Activated CD8-positive, alpha-beta T cell treated with anti-CD3 and anti-CD28 coated beads for 36 hours (primary cell): ENCODE results near the gene PARM1. TPM values are rescaled to one million over a fixed set of nuclear protein-coding genes. Genes with fewer than 3 reads are reported as not detected.

Experiments used
- ATAC-seq: fragments of 200-7000 bp; cut with Tn5 transposase; one replicate; pipeline ENCODE4 v1.10.0; 2021; ENCODE audit warnings: mild to moderate bottlenecking, moderate library complexity
- CTCF ChIA-PET: fragments of 350-600 bp; sonication (Branson Sonifier 250); formaldehyde crosslinking; loops from one replicate; lab custom pipeline; 2021; ENCODE audit warnings: antibody characterized with exemption; lab: Charles Lee
- POLR2A ChIA-PET: fragments of 350-600 bp; sonication (Branson Sonifier 250); formaldehyde crosslinking; loops from one replicate; lab custom pipeline; 2021; ENCODE audit warnings: antibody characterized with exemption; lab: Charles Lee
- DNase-seq: peaks from one replicate; pipeline ENCODE4 v3.0.0-alpha.2; 2020
- H3K27ac Mint-ChIP-seq: one replicate; pipeline ENCODE4 v1.8.0; 2021; ENCODE audit warnings: mild to moderate bottlenecking, mixed read lengths
- H3K27me3 Mint-ChIP-seq: one replicate; pipeline ENCODE4 v1.8.0; 2021; ENCODE audit warnings: mixed read lengths
- H3K36me3 Mint-ChIP-seq: one replicate; pipeline ENCODE4 v1.8.0; 2021; ENCODE audit warnings: low read depth, mixed read lengths
- H3K4me1 Mint-ChIP-seq: one replicate; pipeline ENCODE4 v1.8.0; 2021; ENCODE audit warnings: low read depth, mixed read lengths
- H3K4me3 Mint-ChIP-seq: one replicate; pipeline ENCODE4 v1.8.0; 2021; ENCODE audit warnings: mild to moderate bottlenecking, moderate library complexity, mixed read lengths
- H3K9me3 Mint-ChIP-seq: one replicate; pipeline ENCODE4 v1.8.0; 2021; ENCODE audit warnings: mixed read lengths
- intact Hi-C: fragments of 100-400 bp; cut with micrococcal nuclease; formaldehyde crosslinking; loops from one replicate; pipeline ENCODE4 v1.10.0; 2022
- total RNA-seq, 2 experiments: library from RNA; stranded (reverse); gene quantifications; one replicate each; pipeline ENCODE4 v1.2.3, GENCODE V29; 2021
- TF ChIP-seq, protein P1 (sequence below): fragments of 200-600 bp; IDR thresholded peaks from one replicate; pipeline ENCODE4 v1.8.0; 2022; ENCODE audit warnings: antibody characterized with exemption, mild to moderate bottlenecking

Gene PARM1
- total RNA-seq, 2 experiments from 2014 or later: 0.07 TPM; not detected in 1

DNA sequence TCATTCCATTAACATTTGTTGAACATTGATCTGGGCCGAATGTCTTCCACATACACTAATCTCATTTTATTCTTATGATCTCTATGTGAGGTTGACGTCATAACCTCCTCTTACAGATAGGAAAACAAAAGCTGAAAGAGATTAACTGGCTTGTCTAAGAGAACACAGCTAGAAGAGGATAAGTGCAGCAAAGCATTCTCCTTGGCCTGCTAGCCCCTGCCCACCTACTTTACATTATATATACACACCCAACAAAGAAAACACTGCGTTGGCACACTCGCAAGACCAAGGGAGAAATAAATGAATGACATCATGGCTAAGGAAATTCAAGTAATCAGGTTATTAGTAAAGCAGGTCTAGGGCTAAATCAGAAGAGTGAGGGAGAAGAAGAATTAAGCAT, 138.4 kb downstream of the PARM1 start:
- ChIA-PET CTCF (no interaction called here), POLR2A (no interaction called here)
- Mint-ChIP-seq H3K4me3 (no peak overlapping the region), H3K27me3 (no peaks in the 10 kb centered on the region), H3K36me3 (no peaks in the 10 kb centered on the region), H3K27ac (no peak overlapping the region), H3K4me1 (no peaks in the 10 kb centered on the region), H3K9me3 (peaks cover 4% of the 10 kb centered on the region)
- ATAC-seq (no peak), DNase-seq (no peak)
- intact Hi-C loops: no loop called here
- TF ChIP-seq, protein P1, sequence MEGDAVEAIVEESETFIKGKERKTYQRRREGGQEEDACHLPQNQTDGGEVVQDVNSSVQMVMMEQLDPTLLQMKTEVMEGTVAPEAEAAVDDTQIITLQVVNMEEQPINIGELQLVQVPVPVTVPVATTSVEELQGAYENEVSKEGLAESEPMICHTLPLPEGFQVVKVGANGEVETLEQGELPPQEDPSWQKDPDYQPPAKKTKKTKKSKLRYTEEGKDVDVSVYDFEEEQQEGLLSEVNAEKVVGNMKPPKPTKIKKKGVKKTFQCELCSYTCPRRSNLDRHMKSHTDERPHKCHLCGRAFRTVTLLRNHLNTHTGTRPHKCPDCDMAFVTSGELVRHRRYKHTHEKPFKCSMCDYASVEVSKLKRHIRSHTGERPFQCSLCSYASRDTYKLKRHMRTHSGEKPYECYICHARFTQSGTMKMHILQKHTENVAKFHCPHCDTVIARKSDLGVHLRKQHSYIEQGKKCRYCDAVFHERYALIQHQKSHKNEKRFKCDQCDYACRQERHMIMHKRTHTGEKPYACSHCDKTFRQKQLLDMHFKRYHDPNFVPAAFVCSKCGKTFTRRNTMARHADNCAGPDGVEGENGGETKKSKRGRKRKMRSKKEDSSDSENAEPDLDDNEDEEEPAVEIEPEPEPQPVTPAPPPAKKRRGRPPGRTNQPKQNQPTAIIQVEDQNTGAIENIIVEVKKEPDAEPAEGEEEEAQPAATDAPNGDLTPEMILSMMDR: no peak

DNA sequence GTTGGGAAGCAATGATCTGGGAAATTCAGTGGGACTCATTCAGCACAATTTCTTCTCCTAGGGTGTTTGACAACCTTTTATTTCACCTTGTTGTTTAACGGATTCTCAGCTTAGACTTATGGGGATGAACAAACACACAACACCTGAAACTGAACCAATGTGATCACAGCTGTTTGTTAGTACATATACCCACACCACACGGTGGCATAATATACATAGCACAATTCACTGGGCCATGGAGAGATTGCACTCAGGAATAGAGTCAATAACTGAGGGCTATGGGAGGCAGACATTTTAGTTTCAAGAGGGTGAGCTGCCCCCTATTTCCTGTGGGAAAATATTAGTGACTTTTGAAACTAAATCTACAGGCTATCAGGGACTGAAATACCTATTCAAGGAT, 148.0 kb downstream of the PARM1 start:
- Mint-ChIP-seq H3K4me1 (no peaks in the 10 kb centered on the region), H3K36me3 (no peaks in the 10 kb centered on the region), H3K27me3 (no peaks in the 10 kb centered on the region), H3K9me3 (peaks cover under 1% of the 10 kb centered on the region), H3K4me3 (no peak overlapping the region), H3K27ac (no peak overlapping the region)
- TF ChIP-seq, protein P1: no peak
- ChIA-PET POLR2A (no interaction called here), CTCF (no interaction called here)
- intact Hi-C loops: no loop called here
- ATAC-seq (no peak), DNase-seq (no peak)

DNA sequence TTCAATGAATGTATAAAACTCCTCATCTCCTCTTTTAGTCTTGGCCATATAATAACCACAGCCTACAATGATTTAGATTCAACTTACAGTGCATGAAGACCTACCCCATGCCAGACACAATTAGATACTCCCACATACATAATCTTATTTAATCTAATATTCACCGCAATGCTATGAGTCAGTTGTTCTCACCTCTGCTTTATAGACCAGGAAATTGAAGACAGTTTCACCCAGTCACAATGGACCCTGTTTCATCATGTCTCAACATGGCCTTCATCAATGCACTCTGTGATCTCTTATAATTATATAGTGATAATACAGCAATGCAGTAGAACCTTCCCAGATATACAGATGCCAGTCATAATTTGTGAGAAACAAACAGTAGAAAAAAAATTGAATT, 148.6 kb downstream of the PARM1 start:
- Mint-ChIP-seq H3K4me3 (no peak overlapping the region), H3K27ac (no peak overlapping the region), H3K36me3 (no peaks in the 10 kb centered on the region), H3K4me1 (no peaks in the 10 kb centered on the region), H3K9me3 (no peaks in the 10 kb centered on the region), H3K27me3 (no peaks in the 10 kb centered on the region)
- ATAC-seq: no peak
- DNase-seq: no peak
- POLR2A ChIA-PET: no interaction called here
- CTCF ChIA-PET: no interaction called here
- intact Hi-C loops: no loop called here
- TF ChIP-seq, protein P1: no peak

DNA sequence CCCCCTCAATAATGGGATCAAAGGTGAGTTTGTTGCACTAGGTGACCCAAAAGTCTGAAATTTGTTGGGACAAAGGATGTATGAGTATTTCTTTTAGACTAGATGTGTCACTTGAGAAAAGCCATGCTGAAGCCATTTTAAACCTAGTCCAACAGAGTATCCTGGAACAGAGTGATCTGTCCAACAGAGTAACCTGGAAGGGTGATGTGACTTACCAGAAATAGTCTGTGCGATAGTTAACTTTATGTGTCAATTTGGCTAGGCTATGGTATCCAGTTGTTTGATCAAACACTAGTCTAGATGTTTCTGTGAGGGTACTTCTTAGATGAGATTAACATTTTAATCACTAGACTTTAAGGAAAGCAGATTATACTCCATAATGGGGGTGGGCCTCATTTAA, 154.5 kb downstream of the PARM1 start:
- POLR2A ChIA-PET: no interaction called here
- Mint-ChIP-seq H3K9me3 (peaks cover 2% of the 10 kb centered on the region), H3K27ac (no peak overlapping the region), H3K27me3 (no peaks in the 10 kb centered on the region), H3K4me1 (no peaks in the 10 kb centered on the region), H3K4me3 (no peak overlapping the region), H3K36me3 (no peaks in the 10 kb centered on the region)
- ATAC-seq: no peak
- intact Hi-C loops: no loop called here
- CTCF ChIA-PET: no interaction called here
- no peak for DNase-seq
- TF ChIP-seq, protein P1: no peak

DNA sequence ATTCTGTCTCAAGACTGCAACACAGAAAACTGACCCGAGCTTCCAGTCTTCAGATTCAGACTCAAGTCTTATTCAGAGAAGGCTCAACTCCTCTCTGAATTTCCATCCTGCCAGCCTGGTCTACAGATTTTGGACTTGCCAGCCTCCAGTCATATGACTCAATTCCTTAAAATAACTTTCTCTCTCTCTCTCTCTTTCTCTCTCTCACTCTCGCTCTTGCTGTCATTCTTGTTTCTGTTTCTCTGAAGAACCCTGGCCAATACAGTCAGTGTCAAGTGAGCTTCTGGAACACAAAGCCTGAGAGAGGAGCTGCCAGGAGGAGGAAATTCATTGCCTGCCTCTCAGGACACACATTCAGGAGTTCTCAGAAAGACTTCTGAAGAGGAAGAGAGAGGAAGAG, 154.9 kb downstream of the PARM1 start:
- DNase-seq: no peak
- no peak overlapping the region for H3K27ac Mint-ChIP-seq

More for the DNA sequence above, 154.9 kb downstream of the PARM1 start:
- Mint-ChIP-seq H3K27me3 (no peaks in the 10 kb centered on the region), H3K4me1 (no peaks in the 10 kb centered on the region), H3K36me3 (no peaks in the 10 kb centered on the region), H3K4me3 (no peak overlapping the region), H3K9me3 (peaks cover 5% of the 10 kb centered on the region)
- intact Hi-C loops: no loop called here
- TF ChIP-seq, protein P1: no peak
- ATAC-seq: no peak
- POLR2A ChIA-PET: no interaction called here
- CTCF ChIA-PET: no interaction called here
